Ramos (cell line): ENCODE measurements around the gene SLAMF7.

Experiments used
- in situ Hi-C: fragments of 300-500 bp; cut with MboI; formaldehyde crosslinking; loops from one replicate; pipeline ENCODE4 v1.14.3; 2022; ENCODE audit warnings: low sequenced_read_pairs; ENCODE audit not compliant: unreplicated experiment

SLAMF7 gene

DNA sequence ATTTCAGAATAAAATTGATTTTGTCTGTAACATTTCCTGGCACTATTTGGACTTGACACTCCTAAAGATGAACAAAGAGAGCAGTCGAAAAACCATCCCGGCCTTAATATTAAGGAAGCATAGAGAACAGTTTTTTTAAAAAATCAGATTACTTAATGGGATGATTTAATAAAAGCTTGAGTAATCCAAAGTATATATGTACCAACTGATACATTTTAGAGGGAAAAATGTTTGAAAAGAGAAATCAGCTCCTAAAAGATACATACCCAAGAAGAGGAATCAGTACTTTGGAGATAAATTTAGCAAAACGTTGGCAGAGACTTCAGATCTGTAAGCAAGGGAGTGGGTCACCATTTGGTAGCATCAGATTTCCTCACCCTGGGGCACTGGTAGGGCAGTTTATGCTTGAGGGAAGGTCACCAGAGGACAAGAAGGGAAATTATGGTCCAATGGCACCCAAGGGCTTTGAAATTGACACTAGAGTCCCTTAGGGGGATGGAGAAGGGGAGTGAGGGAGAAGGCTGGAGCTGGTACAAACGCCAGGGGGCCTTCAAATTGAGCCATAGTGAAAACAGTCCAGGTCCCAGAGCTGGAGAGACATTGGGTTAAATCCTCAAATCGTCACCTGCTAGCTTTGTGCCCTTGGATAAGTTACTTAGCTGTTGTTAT is 5.9 kb downstream of the SLAMF7 start:
- in situ Hi-C loops, result no loop called here

DNA sequence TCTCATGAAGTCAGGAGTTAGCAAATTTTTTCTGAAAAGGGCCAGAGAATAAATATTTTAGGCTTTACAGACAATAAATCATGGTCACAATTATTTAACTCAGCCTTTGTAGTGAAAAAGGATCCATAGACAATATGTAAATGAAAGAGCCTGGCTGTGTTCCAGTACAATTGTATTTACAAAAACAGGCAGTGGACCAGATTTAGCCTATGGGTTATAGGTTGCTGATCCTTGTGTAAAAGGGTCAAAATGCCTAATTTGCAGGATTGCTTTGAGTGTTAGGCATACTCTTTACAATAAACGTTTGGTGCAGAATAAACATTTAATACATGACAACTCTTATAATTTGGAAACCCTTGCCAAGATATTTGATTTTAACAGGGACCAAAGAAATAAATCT is 6.5 kb downstream of the SLAMF7 start:
- in situ Hi-C loops, result no loop called here

DNA sequence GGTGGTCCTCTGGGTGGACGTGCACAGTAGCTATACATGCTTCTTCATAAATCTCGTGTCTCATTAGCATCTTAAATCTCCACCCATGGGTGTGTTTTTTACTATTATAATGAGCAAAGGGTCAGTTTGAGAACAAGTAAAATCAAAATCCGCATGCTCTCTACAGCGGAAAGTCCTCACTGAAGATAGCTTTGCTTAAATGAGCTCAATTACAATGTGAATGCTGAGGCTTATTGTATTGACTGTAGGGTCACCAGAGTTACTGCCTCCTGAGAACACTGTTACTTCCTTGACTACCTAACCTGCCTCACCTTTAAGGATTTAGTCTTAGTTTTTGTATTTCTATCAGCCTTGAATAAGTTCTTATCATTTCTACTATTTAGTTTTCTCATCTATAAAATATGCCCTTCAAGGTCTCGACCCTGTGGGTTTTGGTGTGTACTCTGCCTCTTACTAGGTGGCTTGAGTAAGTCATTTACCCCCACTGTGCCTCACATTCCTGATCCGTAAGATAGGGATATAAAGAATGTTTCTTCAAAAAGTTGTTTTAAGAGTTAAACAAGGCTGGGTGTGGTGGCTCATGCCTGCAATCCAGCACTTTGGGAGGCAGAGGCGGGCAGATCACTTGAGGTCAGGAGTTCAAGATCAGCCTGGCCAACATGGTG is 7.9 kb downstream of the SLAMF7 start:
- in situ Hi-C loops, result no loop called here

- in situ Hi-C loops, result no loop called here
These were observed 8.7 kb downstream of the SLAMF7 start for GRCh38 chr1:160747717-160748116.

GRCh38 chr1:160748181-160748877 is 9.3 kb downstream of the SLAMF7 start:
- in situ Hi-C loops, result no loop called here

GRCh38 chr1:160748878-160749269 is 9.8 kb downstream of the SLAMF7 start:
- in situ Hi-C loops, result no loop called here

GRCh38 chr1:160750608-160751007 is 11.6 kb downstream of the SLAMF7 start:
- in situ Hi-C loops, result no loop called here

GRCh38 chr1:160752406-160752805 is 13.4 kb downstream of the SLAMF7 start:
- in situ Hi-C loops, result no loop called here

- in situ Hi-C loops, result no loop called here
These were observed 13.9 kb downstream of the SLAMF7 start for GRCh38 chr1:160752924-160753323.

GRCh38 chr1:160753594-160753993 is 14.5 kb downstream of the SLAMF7 start:
- in situ Hi-C loops, result no loop called here

- in situ Hi-C loops, result no loop called here
These were observed 16.4 kb downstream of the SLAMF7 start for GRCh38 chr1:160755461-160755860.

DNA sequence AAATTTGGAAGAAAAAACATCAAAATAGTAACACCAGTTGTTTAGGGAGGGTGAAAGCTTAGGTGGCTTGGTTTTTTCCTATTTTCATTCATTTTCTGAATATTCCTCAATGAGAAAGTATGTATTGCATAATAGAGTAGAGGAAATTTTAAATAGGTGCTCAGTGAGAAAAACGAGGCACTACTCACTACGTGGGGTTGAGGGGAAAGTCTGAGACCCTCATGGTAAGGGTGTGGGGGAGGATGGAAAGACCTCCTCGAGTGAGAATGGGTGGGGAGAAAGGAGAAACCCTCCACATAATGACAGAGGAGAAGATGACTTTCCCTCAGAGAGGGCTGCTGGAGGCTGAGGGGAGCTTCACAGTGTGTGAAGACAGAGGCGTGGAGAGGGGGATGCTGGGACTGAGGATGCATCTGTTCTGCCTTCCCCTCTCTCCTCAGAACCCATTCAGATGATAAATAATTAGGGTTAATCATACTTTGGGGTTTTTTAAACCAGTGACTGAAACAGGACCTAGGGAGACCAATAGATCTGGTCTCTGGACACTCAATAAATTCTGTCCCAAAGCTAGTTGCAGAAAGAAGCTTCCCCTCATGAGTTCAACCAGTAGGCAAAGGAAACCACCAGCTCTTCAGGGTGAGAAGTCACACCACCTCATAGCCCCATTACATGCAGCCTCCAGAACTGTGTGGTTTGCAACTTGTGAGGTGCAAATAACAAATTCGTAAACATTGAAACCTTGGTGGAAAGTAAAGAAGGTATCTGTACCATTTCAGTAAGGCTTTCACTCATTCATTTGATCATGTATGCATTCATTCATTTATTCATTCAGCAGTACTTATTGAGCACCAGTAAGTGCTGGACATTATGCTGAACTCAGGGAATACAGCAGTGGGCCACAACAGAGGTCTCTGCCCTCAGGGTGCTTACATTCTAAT is 17.1 kb downstream of the SLAMF7 start:
- in situ Hi-C loops, result no loop called here

- in situ Hi-C loops, result no loop called here
These were observed 17.8 kb downstream of the SLAMF7 start for GRCh38 chr1:160756849-160757201.

DNA sequence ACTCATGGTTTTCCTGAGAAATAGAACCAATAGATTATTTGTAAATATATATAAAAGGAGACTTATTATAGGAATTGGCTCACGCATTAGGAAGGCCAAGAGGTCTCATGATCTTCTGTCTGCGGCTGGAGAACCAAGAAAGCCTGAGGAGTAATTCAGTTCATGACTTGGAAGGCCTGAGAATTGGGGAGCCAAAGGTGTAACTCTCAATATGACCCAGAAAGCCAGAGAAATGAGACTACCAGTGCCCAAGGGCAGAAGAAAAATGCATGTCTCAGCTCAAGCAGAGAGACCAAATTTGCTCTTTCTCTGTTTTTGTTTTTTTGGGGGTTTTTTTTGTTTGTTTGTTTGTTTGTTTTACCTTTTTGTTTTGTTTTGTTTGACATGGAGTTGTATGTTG is 19.5 kb downstream of the SLAMF7 start:
- in situ Hi-C loops, result no loop called here

GRCh38 chr1:160759740-160760139 is 20.7 kb downstream of the SLAMF7 start:
- in situ Hi-C loops, result no loop called here

DNA sequence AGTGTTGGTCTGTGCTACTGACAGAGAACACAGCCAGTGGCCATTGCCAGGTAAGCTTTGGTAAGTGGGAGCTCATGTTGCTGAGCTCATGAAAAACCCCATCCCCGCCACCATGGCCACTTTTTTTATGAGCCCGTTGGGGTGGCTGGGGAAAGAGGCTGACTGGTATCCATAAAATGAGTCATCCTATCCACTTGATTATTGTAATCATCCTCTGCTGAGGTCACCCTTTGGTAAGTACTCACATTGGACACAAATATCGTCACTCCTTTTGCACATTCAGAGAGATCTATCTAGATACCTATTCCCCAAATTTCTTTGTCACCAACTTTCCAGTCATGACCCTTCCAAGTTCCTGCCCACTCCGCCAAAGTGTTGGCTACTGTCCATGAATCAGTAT is 22.0 kb downstream of the SLAMF7 start:
- in situ Hi-C loops, result no loop called here

GRCh38 chr1:160761886-160762285 is 22.8 kb downstream of the SLAMF7 start:
- in situ Hi-C loops, result no loop called here

DNA sequence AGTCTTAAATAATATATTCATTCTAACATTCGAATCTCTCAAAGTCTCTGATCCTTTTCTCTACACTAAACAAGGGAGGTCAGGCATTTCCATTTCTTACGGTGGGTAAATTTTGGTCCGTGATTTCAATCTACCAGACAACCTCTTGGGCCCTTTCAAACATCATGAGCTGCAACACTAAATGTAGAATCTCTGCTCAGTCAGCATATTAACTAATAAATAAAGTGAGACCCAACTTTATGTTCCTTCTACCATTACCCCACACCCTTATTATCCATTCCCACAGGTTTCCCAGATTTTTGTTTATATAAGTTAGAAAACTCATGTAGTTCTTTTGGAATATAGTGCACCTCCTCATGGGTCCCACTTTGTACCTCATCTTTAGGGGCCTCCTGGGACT is 24.9 kb downstream of the SLAMF7 start:
- in situ Hi-C loops, result no loop called here

DNA sequence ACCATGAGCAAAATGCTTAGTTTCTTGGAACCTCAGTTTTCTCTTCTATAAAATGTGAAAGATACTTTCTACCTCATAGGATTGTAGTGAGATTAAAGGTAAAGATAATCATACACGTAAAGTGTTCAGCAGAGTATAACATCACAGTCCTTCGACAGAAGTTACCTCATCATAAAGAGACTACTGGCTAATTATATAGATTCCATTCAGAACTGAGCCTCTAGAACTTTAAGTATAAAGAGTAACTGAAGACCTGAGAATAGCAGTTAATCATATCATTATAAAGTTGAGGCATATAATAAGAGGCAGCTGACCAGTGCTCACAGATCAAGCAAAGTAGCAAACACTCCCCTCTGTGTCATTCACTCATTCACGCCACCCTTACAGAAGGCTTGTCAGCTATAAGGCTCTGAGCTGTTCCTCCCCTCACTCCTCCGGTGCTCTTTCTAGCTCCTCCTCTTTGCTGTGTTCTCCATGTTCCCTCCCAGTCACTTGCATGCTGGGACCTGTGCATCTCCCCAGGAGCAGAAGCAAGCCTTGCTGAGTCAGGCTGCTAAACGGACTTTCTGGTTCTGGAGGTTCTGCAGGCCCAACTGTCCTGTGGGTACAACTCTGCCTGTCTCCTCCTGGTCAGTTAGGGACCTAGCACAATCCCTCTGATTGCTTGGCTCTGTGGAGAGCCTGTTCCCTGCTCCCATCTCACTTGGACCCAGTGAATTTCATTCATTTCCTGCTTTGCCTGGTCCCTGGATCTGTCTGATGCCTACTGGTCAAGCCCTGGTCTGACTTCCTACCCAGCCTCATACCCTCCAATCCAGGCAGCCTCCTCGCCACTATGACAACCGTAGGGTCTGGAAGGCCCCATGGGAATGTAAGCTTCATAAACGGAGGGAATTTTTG is 28.6 kb downstream of the SLAMF7 start:
- in situ Hi-C loops, result loop anchor here (5.0 kb wide), 2 partner anchors 40 to 85 kb away; no protein-coding TSS in a partner anchor

- in situ Hi-C loops, result loop anchor here (5.0 kb wide), 2 partner anchors 41 to 86 kb away; no protein-coding TSS in a partner anchor
These were observed 29.2 kb downstream of the SLAMF7 start for GRCh38 chr1:160768295-160768657.
